RKO (cell line): ENCODE results near the gene GOLGA8M.
"Not testable (repeated sequence)": the region's sequence is repeated elsewhere in the genome, so short reads cannot be mapped to it uniquely, and the experiment has no call there.

Experiments
- DNase-seq: peaks from one replicate; pipeline ENCODE4 v3.0.0-alpha.2; 2016; ENCODE audit warnings: low spot score

Gene GOLGA8M

GRCh38 chr15:28660750-28661149, 51.5 kb downstream of the GOLGA8M start:
- DNase-seq = not testable (repeated sequence)

- DNase-seq = not testable (repeated sequence)
These were observed 56.2 kb downstream of the GOLGA8M start for GRCh38 chr15:28656018-28656360.

- DNase-seq = not testable (repeated sequence)
These were observed 56.7 kb downstream of the GOLGA8M start for GRCh38 chr15:28655329-28656017.

- DNase-seq = not testable (repeated sequence)
These were observed 58.0 kb downstream of the GOLGA8M start for GRCh38 chr15:28654194-28654593.

GRCh38 chr15:28652538-28652937, 59.7 kb downstream of the GOLGA8M start:
- not testable (repeated sequence) for DNase-seq
